ENCODE results near the gene ANKRD42. TPM values are rescaled to one million over a fixed set of nuclear protein-coding genes. Genes with fewer than 3 reads are reported as not detected.

The ANKRD42 gene
- 10.2 and 18.3 TPM in 2 replicates for total RNA-seq (ENCODE audit: low replicate concordance)

GRCh38 chr11:83193315-83194280 is at the start of gene ANKRD42:
Gene ANKRD42, plus strand, starts transcription at chr11:83193712. Its CDS starts 959 bp downstream, at chr11:83194671.

DNA sequence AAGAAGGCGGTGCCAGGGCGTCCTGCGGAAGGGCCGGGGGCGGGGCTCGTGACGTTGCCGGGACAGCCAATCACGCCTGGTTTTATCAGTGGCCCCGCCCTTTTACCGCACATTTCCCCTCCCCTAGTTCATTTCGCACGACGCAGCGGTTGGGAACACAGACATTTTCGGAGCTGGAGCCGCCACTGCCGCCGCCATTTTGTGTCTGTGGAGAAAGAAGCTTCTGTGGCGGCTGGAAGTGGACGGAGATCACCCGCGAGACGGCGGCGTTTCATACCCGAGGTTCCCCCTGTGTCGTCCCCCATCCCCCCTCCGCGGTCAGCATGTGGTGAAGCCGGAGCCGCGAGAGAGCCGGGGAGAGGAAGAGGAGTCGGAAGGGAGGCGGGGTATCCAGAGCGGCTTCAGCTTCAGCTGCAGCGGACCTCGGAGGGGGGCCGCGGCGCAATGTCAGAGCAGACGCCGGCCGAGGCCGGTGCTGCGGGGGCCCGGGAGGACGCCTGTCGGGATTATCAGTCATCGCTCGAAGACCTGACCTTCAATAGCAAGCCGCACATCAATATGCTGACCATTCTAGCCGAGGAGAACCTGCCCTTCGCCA is 36.4 kb upstream of the ANKRD42 start, which contains the start of gene PCF11:
TSS of gene PCF11 (plus strand) at position 136 of the 598 bp plus-strand sequence. CDS start at position 445, 309 bp downstream.

GRCh38 chr11:83285771-83286528 is 92.4 kb downstream of the ANKRD42 start, which contains the start of gene CCDC90B:
Gene CCDC90B, minus strand, starts transcription at chr11:83286367. Its CDS starts 395 bp downstream, at chr11:83285972.

Other genes with a start within 250 kb of the ANKRD42 start
- gene RAB30, start 121.8 kb upstream of the ANKRD42 start, total RNA-seq (ENCODE audit: low replicate concordance) = 25.5 and 27.6 TPM in 2 replicates
- gene PCF11, start 36.6 kb upstream of the ANKRD42 start, total RNA-seq (ENCODE audit: low replicate concordance) = 22.7 and 26.7 TPM in 2 replicates
- 65.2 and 71.8 TPM in 2 replicates for gene CCDC90B, start 92.7 kb downstream of the ANKRD42 start, total RNA-seq (ENCODE audit: low replicate concordance)